Fibroblast of the conjunctiva (primary cell): ENCODE data around the gene ACTA1.
"Not testable (repeated sequence)": the region's sequence is repeated elsewhere in the genome, so short reads cannot be mapped to it uniquely, and the experiment has no call there.

Source experiments
- DNase-seq: peaks from one replicate; pipeline ENCODE4 v3.0.0-alpha.2; 2010; ENCODE audit warnings: low read depth

The ACTA1 gene

DNA sequence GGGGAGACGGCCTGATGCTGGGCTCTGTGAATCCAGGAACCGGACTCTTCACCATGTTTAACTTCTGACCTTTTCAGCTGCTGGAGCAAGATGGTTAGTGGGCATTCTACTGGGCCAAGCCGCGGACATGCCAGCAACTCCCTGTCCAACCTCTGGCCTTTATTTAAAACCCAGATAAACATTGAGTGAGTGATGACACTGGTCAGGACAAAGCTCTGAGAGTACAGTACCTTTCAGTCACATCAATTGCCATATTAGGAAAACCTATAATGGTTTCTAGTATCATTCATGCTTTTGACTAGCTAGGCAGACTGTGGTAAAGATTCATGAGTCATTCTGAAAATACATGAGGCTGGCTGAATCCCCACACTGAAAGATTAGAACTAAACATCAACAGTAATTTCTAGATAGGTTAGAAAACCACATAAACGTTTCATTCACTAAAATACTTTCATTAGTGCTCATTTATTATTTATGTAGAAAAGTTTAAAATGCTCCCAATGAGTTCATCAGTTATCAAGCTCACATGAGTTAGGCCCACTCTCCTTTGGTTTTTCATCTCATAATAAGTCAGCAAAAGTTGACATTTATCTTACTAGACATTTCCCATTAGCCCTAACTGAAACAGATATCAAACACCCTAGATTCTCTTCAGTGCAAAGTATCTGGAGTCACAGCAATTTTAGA, 7.1 kb upstream of the ACTA1 start:
- DNase-seq, result peak; percentile 6

DNA sequence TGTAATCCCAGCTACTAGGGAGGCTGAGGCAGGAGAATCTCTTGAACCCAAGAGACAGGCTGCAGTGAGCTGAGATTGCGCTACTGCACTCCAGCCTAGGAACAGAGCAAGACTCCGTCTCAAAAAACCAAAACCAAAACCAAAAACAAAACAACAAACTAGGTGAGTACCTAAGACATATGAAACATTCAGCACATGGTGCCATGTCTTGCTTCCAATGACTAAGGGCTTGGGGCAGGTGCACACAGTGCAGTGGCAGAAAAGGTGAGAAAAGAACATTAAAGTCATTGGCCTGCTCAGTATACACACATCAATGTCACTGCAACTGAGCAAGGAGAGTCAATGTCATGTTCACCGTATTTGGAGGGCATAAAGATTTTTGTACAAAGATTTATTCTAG, 4.1 kb upstream of the ACTA1 start:
- DNase-seq, result no peak

DNA sequence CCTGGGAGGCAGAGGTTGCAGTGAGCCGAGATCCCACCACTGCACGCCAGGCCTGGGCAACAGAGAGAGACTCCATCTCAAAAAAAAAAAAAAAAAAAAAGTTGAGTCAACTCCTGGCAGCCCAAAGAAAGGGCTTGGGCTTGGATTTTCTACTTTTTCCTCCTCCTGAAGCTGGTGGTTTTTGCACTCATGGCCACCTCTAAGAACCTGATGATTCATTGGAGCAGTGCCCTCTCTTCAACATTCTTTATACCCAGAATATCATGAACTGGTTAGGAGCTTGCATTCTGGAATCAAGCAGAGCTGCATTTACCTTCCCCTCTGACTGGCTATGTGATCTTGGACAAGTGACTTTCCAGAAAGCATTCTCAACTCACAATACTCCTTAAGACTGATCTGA, 3.5 kb upstream of the ACTA1 start:
- DNase-seq, result no peak

DNA sequence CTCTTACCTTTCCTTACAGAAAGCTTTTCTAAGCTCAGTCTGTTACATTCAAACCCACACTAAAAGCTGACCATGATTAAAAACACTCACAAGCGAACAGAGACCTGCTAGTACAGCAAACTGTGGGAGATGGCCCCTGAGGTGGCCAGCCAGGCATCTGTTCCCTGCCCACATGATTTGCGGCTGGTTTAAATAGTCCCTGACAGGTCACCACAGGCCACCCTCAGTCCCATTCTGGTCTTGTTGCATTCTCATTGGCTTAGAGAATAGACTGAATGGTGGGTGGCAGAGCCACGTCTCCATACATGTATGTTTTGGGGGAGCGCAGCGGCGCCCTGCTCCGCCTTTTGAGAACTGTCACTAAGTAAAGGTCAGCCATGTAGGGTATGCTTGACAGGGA, 2.3 kb upstream of the ACTA1 start:
- DNase-seq, result no peak

DNA sequence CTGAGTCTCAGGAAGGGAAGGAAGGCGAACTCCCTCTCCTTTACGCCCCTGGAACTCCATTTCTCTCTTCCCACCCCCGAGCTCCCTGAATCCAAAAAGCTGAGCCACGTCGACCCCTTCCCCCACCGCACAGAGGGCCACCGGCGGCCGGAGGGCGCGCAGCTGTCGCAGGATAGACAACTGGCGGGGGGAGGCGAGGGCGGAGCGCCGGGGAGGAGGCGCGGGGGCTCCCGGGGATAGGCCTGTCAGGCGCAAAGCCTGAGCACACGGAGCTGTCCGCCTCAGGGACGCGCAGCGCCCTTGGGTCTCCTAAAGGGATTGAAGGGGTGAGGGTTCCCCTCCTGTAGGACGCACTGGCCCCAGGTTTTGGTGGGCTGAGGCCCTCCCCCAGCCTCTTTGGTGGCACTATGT, 752 bp upstream of the ACTA1 start:
- DNase-seq, result no peak

DNA sequence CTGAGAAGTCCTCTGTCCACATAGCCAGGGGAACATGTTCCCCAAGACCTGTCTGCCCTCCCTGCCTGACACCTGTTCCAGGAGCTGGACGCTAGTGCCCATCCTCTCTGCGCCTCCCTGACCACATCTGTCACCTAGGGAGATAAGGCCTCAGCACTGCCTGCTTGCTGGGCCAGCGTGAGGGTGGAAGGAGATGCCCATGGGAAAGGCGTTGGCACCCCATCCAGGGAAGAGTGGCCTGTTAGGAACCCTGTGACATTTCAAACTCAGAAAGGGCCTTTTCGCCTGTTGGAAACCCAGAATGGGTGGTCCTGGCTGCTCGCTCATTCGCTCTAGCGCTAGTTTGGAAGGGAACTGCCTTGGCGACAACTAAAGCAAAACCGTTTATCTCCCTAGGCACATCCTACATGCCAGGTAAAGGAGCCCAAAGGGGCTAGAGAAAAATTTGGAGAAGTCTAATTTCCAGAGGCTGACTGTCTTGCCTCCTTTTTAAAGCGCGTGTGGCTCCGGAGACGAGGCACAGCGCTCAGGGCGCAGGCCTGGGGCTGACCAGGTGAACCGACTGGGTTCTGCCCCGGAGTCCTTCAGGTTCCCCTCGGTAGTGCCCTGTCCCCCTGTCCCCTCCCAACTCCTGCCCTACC, 410 bp downstream of the ACTA1 start:
- no peak for DNase-seq

DNA sequence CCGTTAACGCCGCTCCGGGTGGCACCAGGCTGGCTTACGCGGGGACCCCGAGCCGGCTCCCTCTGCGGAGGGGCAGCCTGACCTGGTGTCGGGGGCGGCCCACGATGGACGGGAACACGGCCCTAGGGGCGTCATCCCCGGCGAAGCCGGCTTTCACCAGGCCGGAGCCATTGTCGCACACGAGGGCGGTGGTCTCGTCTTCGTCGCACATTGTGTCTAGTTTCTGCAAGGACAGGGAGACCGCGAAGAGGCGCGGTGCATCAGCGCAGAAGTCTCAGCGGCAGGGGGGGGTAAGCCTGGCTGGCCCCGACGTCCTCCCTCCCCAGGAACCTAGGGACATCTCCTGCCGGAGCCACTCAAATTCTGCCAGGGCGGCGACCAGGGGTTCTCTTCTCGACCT, 989 bp downstream of the ACTA1 start:
- DNase-seq, result no peak

DNA sequence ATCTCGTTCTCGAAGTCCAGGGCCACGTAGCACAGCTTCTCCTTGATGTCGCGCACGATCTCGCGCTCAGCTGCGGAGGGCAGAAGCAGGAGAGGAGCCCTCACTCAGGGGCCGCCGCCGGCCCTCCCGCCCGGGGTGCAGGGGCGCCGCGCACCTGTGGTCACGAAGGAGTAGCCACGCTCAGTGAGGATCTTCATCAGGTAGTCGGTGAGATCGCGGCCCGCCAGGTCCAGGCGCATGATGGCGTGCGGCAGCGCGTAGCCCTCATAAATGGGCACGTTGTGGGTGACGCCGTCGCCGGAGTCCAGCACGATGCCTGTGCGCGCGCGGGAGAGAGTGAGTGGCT, 1.8 kb downstream of the ACTA1 start:
- DNase-seq, result no peak

DNA sequence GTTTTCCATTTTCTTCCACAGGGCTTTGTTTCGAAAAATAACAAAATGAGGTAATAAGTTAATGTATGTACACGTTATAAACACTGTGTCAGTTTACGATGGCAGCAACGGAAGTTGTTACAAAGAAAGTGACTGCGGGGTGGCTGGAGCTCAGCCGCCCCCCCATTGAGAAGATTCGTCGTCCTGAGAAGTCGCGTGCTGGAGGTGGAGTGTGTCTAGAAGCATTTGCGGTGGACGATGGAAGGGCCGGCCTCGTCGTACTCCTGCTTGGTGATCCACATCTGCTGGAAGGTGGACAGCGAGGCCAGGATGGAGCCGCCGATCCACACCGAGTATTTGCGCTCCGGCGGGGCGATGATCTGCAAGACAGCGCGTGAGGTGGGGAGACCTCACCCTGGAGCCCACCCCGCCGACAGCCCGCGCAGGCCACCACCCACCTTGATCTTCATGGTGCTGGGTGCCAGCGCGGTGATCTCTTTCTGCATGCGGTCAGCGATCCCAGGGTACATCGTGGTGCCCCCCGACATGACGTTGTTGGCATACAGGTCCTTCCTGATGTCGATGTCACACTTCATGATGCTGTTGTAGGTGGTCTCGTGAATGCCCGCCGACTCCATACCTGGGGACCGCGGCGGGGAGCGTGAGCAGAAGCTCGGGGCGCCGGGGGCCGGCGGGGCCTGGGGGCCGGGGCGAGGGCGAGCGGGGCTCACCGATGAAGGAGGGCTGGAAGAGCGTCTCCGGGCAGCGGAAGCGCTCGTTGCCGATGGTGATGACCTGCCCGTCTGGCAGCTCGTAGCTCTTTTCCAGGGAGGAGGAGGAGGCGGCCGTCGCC, 2.4 kb downstream of the ACTA1 start:
- DNase-seq, result no peak

DNA sequence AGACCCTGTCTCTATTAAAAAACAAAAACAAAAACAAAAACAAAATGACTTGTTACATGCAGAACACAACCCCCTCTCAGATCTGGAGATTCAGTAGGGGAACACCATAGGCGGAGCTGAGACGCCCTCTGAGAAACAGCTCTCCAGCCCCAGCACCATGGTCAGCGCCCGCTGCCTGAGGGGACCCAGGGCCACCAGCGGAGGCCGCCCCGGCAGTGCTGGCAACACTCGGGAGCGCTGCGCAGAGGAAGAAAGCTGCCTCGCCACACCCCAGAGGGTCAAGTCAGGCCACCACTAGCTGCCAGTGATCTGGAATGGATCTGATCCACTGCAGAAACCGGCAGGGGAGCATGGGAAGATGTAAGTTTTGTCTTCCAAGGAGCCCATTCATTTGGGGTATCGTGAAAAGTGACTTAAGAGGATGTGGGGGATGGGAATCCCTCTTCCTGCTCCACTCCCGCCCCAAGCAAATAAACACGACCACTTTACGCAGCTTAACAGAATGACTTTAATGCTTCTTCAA, 3.1 kb downstream of the ACTA1 start:
- DNase-seq, result peak; percentile 10

DNA sequence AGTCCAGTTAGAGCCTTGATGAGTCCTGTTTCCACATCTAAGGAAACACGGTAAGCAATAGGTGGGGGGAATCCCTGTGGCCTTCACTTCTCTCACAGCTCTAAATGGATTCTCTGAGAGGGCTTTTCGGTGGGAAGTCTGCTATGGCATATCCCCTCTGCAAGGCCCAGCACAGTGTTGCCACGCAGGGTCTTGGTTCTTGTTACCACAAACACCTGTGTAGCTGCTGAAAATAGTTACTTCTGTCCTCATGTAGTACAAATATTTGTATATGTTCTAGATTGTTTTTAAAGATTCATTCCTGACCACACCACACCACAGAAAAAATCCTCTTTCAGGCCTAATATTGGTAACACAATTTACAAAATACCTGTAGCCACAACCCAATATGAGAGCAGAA, 5.6 kb downstream of the ACTA1 start:
- DNase-seq, result no peak

DNA sequence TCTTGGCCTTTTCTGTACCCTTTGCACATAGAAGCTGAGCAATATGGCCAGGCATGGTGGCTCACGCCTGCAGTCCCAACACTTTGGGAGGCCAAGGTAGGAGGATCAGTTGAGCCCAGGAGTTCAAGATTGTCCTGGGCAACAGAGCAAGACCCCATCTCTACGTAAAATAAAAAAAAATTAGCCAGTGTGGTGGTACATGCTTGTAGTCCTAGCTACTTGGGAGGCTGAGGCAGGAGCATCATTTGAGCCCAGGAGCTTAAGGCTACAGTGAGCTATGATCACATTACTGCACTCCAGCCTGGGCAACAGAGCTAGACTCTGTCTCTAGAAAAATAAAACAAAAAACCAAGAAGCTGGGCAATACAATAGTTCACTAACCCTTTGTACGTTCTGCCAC, 6.3 kb downstream of the ACTA1 start:
- no peak for DNase-seq

DNA sequence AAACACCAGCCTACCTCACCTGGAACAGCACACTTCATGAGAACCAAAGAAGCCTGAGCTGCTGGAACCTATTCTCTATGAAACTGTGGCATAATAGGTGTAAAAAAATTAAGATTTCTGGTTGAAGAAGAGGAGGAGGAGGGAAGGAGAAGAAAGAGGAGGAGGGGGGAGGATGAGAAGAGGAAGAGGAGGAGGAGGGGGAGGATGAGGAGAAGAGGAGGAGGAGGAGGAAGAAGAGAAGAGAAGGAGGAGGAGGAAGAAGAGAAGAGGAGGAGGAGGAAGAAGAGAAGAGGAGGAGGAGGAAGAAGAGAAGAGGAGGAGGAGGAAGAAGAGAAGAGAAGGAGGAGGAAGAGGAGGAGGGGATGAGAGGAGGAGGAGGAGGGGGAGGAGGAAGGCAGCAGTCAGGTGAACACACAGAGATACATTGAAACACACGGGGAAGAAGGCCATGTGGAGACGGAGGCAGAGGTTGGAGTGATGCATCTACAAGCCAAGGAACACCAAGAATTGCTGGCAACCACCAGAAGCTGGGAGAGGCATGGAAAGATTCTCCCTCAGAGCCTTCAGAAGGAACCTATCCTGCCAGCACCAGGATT, 8.2 kb downstream of the ACTA1 start:
- no peak for DNase-seq

DNA sequence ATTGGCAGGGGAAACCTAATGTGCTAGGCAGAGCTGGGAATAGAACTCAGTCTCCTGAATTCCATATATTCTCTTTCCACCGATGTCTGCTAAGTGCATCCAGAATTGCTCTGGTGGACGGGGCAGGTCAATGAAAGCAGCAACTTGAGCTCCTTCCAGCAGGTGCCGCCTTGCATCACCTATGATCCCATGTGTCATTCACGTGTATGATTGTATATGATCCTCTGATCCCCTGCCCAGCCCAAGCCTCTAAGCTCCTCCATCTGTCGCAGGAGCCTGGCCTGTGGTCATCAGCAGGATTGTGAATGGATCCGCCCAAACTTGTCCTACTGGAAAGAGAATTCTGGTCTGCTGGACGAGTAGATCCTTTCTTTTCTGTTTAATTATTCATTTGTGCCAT, 13.1 kb downstream of the ACTA1 start:
- no peak for DNase-seq

DNA sequence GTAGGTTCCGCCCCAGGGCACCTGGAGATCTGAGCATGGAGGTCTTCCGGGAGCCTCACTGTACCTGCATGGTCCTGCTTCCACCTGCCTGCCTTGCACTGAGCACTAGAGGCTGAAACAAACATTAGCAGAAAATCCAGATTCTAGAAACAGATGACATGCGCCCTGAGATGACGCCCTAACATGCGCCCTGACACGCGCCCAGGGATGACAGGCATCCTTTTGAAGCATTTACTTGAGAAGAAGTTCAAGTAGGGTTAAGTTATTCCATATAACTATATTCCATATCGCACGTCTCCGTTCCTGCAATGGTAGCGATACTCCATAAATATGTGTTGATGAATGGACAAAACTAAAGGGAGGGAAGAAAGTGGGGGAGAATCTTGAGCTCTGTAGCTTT, 13.7 kb downstream of the ACTA1 start:
- no peak for DNase-seq

DNA sequence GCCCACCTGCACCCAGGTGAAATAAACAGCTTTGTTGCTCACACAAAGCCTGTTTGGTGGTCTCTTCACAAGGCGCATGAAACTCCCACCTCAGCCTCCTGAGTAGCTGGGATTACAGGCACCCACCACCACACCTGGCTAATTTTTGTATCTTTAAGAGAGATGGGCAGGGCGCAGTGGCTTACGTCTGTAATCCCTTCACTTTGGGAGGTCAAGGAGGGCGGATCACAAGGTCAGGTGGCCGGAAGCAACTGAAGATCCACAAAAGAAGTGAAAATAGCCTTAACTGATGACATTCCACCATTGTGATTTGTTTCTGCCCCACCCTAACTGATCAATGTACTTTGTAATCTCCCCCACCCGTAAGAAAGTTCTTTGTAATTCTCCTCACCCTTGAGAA, 15.3 kb downstream of the ACTA1 start:
- not testable (repeated sequence) for DNase-seq

DNA sequence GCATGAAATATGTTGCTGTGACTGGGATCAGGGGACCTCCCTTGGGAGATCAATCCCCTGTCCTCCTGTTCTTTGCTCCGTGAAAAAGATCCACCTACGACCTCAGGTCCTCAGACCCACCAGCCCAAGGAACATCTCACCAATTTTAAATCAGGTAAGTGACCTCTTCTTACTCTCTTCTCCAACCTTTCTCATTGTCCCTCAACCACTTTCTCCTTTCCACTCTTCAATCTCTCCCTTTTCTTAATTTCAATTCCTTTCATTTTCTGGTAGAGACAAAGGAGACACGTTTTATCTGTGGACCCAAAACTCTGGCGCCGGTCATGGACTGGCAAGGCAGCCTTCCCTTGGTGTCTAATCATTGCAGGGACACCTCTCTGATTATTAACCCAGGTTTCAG, 21.1 kb downstream of the ACTA1 start:
- DNase-seq, result not testable (repeated sequence)

DNA sequence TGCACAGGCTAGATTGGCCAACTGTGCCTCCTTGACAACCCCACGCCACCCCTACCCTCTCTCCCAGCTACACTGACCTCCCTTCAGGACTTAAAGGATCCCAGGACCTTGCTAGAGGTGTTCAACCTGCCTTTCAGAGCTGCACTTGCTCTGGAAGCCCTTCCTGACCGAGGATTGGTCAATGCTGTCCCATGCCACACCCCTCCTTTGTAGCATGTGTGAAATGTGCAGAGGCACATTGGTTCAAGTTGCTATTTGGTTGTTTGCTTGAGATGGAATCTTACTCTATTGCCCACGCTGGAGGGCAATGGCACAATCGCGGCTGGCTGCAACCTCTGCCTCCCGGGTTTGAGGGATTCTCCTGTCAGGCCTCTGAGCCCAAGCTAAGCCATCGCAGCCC, 21.8 kb downstream of the ACTA1 start:
- DNase-seq, result no peak

DNA sequence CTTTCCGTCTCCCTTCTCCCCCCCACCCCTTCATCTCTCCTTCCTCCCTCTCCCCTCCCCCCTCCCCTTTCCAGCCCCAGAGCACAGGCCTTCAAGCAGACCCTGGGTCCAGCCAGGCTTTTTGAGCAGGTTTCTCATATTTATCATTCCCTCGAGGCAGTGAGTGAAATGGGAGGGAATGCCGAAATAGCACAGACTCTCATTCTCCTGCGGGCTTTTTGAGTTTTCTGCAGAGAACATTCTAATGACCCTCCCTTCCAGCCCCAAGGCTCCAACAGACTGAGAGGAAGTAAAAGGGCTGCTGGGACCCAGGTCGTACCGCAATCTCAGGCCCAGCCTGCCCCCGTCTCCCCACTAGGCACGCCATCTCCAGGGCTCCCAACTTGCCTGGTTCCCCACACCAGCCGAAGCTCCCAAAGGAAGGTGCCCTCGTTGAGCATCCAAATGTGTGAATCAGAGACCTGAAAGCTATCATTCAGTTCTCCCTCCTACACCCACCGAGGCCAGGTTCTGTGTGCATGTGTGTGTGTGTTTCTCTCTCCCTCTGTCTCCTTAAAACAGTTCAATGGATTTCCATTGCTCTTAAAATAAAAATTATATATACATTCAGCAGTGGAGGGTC, 22.3 kb downstream of the ACTA1 start:
- no peak for DNase-seq

DNA sequence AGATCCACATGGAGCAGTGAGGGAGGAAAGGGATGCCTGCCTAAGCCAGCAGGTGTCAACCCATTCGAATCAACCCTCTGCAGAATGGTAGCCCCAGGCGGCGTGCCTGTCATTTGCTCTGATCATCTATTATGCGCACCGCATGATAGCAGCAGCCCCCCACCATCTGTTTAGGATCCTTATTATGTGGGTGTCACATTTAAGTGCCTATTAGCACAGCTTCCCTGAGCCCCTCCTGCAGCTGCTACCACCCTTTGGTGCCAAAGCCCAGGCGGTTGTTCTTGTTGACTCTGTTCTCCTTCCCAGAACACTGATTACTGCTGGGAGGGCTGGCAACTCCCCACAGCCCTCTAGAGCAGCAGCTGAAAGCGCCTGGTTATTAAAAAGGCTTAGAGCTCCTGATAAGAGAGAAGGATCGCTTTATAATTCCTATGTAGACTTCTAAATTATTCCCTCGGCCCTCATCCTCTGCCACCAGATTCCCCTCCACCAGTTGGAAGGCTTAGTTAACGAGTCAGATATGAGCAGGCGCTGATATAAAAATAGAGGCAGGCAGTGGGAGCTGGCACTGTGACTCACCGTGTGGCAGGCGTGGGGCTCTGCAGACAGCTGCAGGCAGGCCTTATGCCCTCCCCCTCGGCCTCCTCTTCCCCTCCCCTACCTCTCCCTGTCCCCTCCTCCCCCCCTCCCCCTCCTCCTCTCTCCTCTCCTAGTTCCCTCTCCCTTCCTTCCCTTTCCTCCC, 23.0 kb downstream of the ACTA1 start:
- peak; percentile 5 for DNase-seq

DNA sequence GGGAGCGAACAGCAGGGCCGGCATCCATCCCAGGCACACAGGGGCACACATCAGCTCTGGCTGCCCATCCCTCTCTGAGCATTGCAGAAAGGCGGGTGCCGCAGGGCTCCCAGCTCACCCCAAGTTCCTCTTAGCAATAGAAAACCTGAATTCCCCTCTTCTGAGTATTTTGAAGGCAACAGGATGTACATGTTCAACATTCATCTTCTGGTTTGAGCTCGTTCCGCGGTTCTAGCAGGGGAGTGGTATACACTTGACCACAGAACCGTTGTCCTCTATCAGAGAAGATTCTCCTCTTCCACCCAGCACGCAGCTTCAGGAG, 23.6 kb downstream of the ACTA1 start:
- DNase-seq, result no peak
